Measurements from ENCODE around the gene PLPP2. TPM values are rescaled to one million over a fixed set of nuclear protein-coding genes. Genes with fewer than 3 reads are reported as not detected.

Gene PLPP2
- total and polyA plus RNA-seq, 4 experiments from 2014 or later = 0.44 to 1.3 (median 0.70) TPM; not detected in 1

DNA sequence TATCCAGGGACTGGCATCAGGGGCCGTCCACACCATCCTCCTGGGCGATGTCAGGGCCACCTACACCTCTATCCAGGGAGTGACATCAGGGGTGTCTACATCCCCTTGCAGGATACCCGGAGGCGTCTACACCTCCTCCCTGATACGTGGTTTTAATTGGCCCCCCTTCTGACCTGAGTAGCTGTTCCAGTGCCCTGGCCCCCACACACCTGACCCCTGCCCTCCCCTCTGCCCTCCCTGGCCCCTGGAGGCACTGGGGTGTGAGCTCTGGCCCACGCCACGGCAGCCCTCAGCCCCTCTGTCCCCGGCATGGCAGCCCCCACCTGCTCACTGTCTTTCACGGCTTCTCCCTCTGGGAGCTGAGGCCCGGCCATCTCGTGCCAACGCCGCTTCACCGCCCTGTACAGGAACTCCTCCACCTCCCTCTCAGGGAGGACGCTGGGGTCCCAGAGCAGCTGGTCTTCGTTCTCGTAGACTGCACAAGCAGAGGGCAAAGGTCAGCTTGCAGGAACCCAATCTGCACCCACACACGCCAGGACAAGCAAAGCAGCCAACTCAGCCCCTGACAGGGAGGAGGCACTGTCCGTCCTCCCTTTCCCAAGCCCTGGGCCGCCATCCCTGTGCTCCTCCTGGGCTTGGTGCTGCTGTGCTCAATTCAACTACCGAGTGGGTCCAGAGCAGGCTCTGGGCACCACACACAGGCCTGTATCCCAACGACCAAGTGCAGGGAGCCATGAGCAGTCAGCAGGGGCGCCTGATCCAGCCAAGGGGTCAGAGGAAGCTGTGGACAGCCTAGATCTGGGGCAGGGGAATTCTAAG lies 22.2 kb upstream of the PLPP2 start:
- H3K36me3 Mint-ChIP-seq = peaks cover 35 to 39% of the 10 kb centered on the region in 2 donors
- H3K4me1 Mint-ChIP-seq = peaks cover 0 to 6% (median 4%) of the 10 kb centered on the region in 4 donors
- H3K4me3 Mint-ChIP-seq = no peak overlapping the region

DNA sequence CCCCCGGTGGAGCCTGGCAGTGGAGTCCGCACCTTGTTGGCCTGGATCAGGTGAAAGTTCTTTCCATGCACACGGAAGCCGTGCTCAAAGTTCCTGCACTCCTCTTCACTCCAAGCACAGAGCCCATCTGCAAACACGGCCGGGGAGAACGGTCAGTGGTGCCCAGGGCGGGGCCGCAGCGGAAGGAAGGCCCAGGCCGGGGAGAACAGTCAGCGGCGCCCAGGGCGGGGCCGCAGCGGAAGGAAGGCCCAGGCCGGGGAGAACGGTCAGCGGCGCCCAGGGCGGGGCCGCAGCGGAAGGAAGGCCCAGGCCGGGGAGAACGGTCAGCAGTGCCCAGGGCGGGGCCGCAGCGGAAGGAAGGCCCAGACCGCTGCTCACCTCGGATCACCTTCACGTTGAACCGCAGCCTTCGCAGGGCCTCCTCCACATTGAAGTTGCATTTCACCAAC lies 20.6 kb upstream of the PLPP2 start:
- Mint-ChIP-seq H3K4me1 (peaks cover 0 to 6% (median 3%) of the 10 kb centered on the region in 4 donors), H3K27ac (no peak overlapping the region), H3K4me3 (no peak overlapping the region), H3K36me3 (peaks cover 33% of the 10 kb centered on the region in 2 donors), H3K27me3 (no peaks in the 10 kb centered on the region), H3K9me3 (no peaks in the 10 kb centered on the region)
- no peak for DNase-seq
- POLR2A ChIA-PET (ENCODE audit: partially characterized antibody) = no interaction called here
- peaks cover 29% of the 10 kb centered on the region for H3K36me3 ChIP-seq (ENCODE audit: insufficient read depth, low read length)
- intact Hi-C loops (cut with micrococcal nuclease) = no loop called here
- H3K4me3 ChIP-seq (ENCODE audit: low read length in 2 of 2) = no peak overlapping the region
- H3K27ac ChIP-seq (ENCODE audit: low read depth, low read length) = no peak overlapping the region
- no peaks in the 10 kb centered on the region for H3K9me3 ChIP-seq (ENCODE audit: control insufficient read depth in 1 of 2, low read length in 2 of 2)
- no peaks in the 10 kb centered on the region for H3K27me3 ChIP-seq (ENCODE audit: insufficient read depth, low read length)
- CTCF ChIA-PET (ENCODE audit: partially characterized antibody) = no interaction called here
- H3K4me1 ChIP-seq (ENCODE audit: insufficient read depth, low read length) = no peaks in the 10 kb centered on the region

More for the DNA sequence above, 22.2 kb upstream of the PLPP2 start:
- Mint-ChIP-seq H3K9me3 (peaks cover 0 to 2% (median 0%) of the 10 kb centered on the region in 8 donors), H3K27ac (no peak overlapping the region), H3K27me3 (no peaks in the 10 kb centered on the region)
- no peaks in the 10 kb centered on the region for H3K27me3 ChIP-seq (ENCODE audit: insufficient read depth, low read length)
- H3K36me3 ChIP-seq (ENCODE audit: insufficient read depth, low read length) = peaks cover 21% of the 10 kb centered on the region
- intact Hi-C loops (cut with micrococcal nuclease) = no loop called here
- H3K9me3 ChIP-seq (ENCODE audit: control insufficient read depth in 1 of 2, low read length in 2 of 2) = no peaks in the 10 kb centered on the region
- DNase-seq = no peak
- no peak overlapping the region for H3K27ac ChIP-seq (ENCODE audit: low read depth, low read length)
- no peak overlapping the region for H3K4me3 ChIP-seq (ENCODE audit: low read length in 2 of 2)
- ChIA-PET POLR2A (ENCODE audit: partially characterized antibody) (no interaction called here), CTCF (ENCODE audit: partially characterized antibody) (no interaction called here)
- H3K4me1 ChIP-seq (ENCODE audit: insufficient read depth, low read length) = no peaks in the 10 kb centered on the region

DNA sequence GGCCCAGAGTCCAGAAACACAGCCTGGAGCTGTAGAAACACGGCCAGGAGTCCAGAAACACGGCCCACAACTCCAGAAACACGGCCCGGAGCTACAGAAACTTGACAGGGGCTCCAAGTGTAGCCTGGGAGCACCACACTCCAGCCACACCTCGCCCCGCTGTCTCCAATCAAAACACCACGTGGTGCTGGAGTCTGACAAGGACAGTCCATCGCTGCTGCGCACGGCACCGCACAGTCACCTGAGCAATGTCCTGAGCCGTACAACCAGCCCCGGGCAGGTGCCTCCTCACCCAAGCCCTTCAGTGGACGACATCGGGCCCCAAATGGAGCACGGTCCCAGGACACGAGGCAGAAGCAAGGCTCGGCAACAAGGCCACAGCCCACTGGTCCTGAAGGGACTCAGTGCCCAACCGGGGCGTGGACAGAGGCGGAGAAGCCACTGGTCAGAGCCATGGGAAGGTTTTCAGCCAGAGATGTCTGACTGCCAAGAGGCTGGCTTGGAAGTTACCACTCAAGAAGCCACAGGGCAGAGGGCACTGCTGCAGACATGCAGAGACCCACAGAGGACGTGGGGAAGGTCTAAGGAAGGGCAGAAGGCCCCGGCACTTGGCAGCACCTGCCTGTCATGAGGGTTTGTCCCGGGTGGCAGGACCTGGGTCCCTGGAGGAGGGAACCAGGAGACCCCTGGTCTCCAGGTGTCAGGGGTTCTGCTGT lies 19.7 kb upstream of the PLPP2 start:
- no peak overlapping the region for H3K4me3 Mint-ChIP-seq
- H3K27me3 ChIP-seq (ENCODE audit: insufficient read depth, low read length) = no peaks in the 10 kb centered on the region
- no peak overlapping the region for H3K27ac ChIP-seq (ENCODE audit: low read depth, low read length)
- intact Hi-C loops (cut with micrococcal nuclease) = no loop called here
- H3K36me3 Mint-ChIP-seq = peaks cover 28 to 32% of the 10 kb centered on the region in 2 donors
- H3K9me3 Mint-ChIP-seq = no peaks in the 10 kb centered on the region
- H3K36me3 ChIP-seq (ENCODE audit: insufficient read depth, low read length) = peaks cover 29% of the 10 kb centered on the region
- no peak for DNase-seq
- ChIA-PET CTCF (ENCODE audit: partially characterized antibody) (no interaction called here), POLR2A (ENCODE audit: partially characterized antibody) (no interaction called here)
- peaks cover 0 to 6% (median 3%) of the 10 kb centered on the region in 4 donors for H3K4me1 Mint-ChIP-seq
- H3K4me3 ChIP-seq (ENCODE audit: low read length in 2 of 2) = no peak overlapping the region
- no peaks in the 10 kb centered on the region for H3K27me3 Mint-ChIP-seq
- H3K27ac Mint-ChIP-seq = no peak overlapping the region
- no peaks in the 10 kb centered on the region for H3K9me3 ChIP-seq (ENCODE audit: control insufficient read depth in 1 of 2, low read length in 2 of 2)
- no peaks in the 10 kb centered on the region for H3K4me1 ChIP-seq (ENCODE audit: insufficient read depth, low read length)

DNA sequence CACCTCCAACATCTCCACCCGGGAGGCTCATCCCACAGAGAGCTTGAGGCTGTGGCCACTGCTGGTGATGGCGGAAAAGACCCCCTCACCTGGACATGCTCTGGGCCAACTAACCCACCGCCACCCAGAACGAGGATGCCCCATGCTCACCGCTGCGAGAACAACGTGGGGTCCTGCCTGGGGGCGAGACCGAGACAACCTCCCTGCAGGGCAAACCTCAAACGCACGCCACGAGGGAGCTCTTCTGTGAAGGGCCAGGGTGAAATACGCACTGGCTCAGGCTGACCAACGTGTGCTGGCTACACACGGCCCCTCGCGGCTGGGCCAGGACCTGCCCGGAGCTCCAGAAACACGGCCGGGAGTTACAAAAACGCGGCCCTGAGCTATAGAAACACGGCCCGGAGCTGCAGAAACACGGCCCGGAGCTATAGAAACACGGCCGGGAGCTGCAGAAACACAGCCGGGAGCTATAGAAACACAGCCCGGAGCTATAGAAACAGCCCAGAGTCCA lies 19.0 kb upstream of the PLPP2 start:
- no peak overlapping the region for H3K27ac ChIP-seq (ENCODE audit: low read depth, low read length)
- no peaks in the 10 kb centered on the region for H3K9me3 ChIP-seq (ENCODE audit: control insufficient read depth in 1 of 2, low read length in 2 of 2)
- H3K27me3 Mint-ChIP-seq = no peaks in the 10 kb centered on the region
- ChIA-PET POLR2A (ENCODE audit: partially characterized antibody) (no interaction called here), CTCF (ENCODE audit: partially characterized antibody) (interaction anchor here (0.9 kb wide), 1 partner anchor 200 kb away, joined by 3 read pairs; no protein-coding TSS in a partner anchor)
- no peak overlapping the region for H3K4me3 Mint-ChIP-seq
- H3K27me3 ChIP-seq (ENCODE audit: insufficient read depth, low read length) = no peaks in the 10 kb centered on the region
- no peaks in the 10 kb centered on the region for H3K9me3 Mint-ChIP-seq
- intact Hi-C loops (cut with micrococcal nuclease) = no loop called here
- peaks cover 29% of the 10 kb centered on the region for H3K36me3 ChIP-seq (ENCODE audit: insufficient read depth, low read length)
- H3K27ac Mint-ChIP-seq = no peak overlapping the region
- H3K4me3 ChIP-seq (ENCODE audit: low read length in 2 of 2) = no peak overlapping the region
- no peak for DNase-seq
- H3K36me3 Mint-ChIP-seq = peaks cover 24 to 32% of the 10 kb centered on the region in 2 donors
- peaks cover 0 to under 1% (median 0%) of the 10 kb centered on the region in 4 donors for H3K4me1 Mint-ChIP-seq
- no peaks in the 10 kb centered on the region for H3K4me1 ChIP-seq (ENCODE audit: insufficient read depth, low read length)

DNA sequence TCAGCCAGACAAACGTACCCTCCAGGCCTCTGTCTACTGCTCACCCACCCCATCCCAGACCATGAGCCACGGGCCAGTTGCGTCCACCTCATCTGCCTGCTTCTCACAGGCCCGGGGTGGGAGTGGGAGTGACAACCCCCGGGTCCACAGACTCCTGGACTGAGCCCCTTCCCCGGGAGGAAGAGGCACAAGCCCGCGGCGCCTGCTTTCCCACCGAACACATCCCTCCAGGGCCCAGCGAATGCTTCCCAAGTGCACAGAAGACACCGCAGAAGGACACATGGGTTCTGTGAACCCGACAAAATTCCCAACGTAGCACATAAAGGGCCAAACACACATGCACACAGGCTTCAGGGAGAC lies 18.0 kb upstream of the PLPP2 start:
- Mint-ChIP-seq H3K9me3 (no peaks in the 10 kb centered on the region), H3K4me1 (no peaks in the 10 kb centered on the region), H3K4me3 (no peak overlapping the region), H3K36me3 (peaks cover 17 to 30% of the 10 kb centered on the region in 2 donors), H3K27ac (no peak overlapping the region), H3K27me3 (no peaks in the 10 kb centered on the region)
- DNase-seq = no peak
- ChIA-PET POLR2A (ENCODE audit: partially characterized antibody) (no interaction called here), CTCF (ENCODE audit: partially characterized antibody) (no interaction called here)
- Histone ChIP-seq H3K4me3 (ENCODE audit: low read length in 2 of 2) (no peak overlapping the region), H3K36me3 (ENCODE audit: insufficient read depth, low read length) (peaks cover 27% of the 10 kb centered on the region), H3K27me3 (ENCODE audit: insufficient read depth, low read length) (no peaks in the 10 kb centered on the region), H3K4me1 (ENCODE audit: insufficient read depth, low read length) (no peaks in the 10 kb centered on the region), H3K9me3 (ENCODE audit: control insufficient read depth in 1 of 2, low read length in 2 of 2) (no peaks in the 10 kb centered on the region), H3K27ac (ENCODE audit: low read depth, low read length) (no peak overlapping the region)
- intact Hi-C loops (cut with micrococcal nuclease) = no loop called here

- H3K27me3 ChIP-seq (ENCODE audit: insufficient read depth, low read length) = no peaks in the 10 kb centered on the region
- Mint-ChIP-seq H3K36me3 (peaks cover 12 to 25% of the 10 kb centered on the region in 2 donors), H3K27ac (peak overlapping the region in 1 of 7 donors; percentile 25), H3K4me1 (no peaks in the 10 kb centered on the region), H3K4me3 (no peak overlapping the region), H3K27me3 (no peaks in the 10 kb centered on the region), H3K9me3 (no peaks in the 10 kb centered on the region)
- H3K36me3 ChIP-seq (ENCODE audit: insufficient read depth, low read length) = peaks cover 22% of the 10 kb centered on the region
- DNase-seq = no peak
- H3K27ac ChIP-seq (ENCODE audit: low read depth, low read length) = no peak overlapping the region
- intact Hi-C loops (cut with micrococcal nuclease) = no loop called here
- H3K4me3 ChIP-seq (ENCODE audit: low read length in 2 of 2) = no peak overlapping the region
- no peaks in the 10 kb centered on the region for H3K4me1 ChIP-seq (ENCODE audit: insufficient read depth, low read length)
- POLR2A ChIA-PET (ENCODE audit: partially characterized antibody) = no interaction called here
- H3K9me3 ChIP-seq (ENCODE audit: control insufficient read depth in 1 of 2, low read length in 2 of 2) = no peaks in the 10 kb centered on the region
- CTCF ChIA-PET (ENCODE audit: partially characterized antibody) = no interaction called here
Measured at GRCh38 chr19:308471-309205, 17.4 kb upstream of the PLPP2 start.

Measured in CD4-positive, alpha-beta memory T cell (primary cell).